NCI-H510A (cell line): ENCODE results near the gene DDB1.

Experiments
- DNase-seq: peaks from one replicate; lab custom pipeline; 2025; lab: John Stamatoyannopoulos, UW

Gene DDB1

GRCh38 chr11:61294717-61295595, 37.9 kb downstream of the DDB1 start, which contains the start of gene VWCE:
Gene VWCE (minus strand): TSS chr11:61295316. CDS start chr11:61295037, 279 bp downstream.
- DNase-seq: peak; percentile 68

DNA sequence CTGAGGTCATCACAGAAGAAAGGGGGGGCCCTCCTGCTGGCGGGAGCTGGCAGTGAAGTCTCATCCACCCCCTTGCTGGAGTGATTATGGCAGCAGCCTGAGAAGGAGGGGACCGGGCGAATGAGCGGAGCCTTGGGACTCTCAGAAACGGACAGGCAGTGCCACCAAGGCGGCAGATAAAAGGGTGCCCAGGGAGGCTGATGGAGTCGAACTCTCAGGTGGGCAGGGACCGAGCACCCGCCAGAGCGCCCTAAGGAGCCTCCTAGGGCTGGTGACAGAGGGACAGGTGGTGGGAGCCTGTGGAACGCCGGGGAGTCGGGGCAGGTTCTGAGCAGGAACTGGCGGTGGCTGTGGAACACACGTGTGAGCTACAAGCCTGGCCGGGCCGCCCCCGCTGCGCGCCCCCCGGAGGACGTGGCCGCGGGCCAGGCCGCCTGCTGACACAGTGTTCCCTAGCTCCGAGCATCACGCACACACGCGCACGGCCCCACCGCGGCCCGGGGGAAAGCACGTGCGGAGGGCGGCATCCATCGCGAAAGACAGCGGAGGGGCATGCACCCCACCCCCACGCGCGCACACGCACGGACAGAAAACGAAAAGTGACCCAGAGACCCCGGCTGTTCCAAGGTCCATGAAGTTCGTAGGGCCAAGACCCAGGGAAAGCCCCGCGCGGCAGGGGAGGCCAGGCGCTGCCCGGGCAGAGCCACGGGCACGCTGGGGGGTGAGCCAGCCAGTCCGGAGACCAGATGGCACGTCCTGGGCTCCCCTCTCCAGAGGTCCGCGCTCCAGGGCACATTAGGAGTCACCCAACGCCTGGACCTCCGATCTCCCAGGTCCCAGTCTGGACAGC, 38.8 kb downstream of the DDB1 start:
- DNase-seq: no peak

GRCh38 chr11:61292356-61292755, 40.5 kb downstream of the DDB1 start:
- no peak for DNase-seq

- no peak for DNase-seq
Measured at GRCh38 chr11:61290905-61291690, 41.8 kb downstream of the DDB1 start.

DNA sequence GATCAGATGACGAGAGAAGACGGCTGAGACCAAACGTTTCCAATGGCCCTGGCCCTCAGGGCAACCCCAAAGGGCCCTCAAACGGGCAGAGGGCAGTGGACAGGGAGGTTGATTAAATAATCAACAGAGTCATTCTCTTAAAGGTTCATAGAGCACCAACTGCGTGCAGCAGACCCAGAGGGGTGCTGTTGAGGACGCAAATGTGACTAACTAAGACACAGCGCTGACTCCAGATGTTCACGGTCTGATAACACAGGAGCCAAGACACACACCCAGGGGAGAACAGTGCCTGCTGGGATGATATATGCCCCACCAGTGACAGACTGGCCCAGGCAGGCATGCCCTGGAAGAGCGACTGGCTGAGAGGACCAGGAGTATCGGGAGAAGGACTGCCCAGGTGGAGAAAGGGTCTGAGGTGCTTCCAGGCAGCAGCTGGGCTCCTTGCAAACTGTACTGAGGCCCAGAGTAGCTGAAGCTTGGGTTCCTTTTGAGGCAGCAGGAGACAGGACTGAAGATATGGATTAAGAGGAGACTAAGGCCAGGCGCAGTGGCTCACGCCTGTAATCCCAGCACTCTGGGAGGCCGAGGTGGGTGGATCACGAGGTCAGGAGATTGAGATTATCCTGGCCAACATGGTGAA, 45.4 kb downstream of the DDB1 start:
- DNase-seq: no peak

GRCh38 chr11:61283613-61284012, 49.3 kb downstream of the DDB1 start:
- DNase-seq: no peak

DNA sequence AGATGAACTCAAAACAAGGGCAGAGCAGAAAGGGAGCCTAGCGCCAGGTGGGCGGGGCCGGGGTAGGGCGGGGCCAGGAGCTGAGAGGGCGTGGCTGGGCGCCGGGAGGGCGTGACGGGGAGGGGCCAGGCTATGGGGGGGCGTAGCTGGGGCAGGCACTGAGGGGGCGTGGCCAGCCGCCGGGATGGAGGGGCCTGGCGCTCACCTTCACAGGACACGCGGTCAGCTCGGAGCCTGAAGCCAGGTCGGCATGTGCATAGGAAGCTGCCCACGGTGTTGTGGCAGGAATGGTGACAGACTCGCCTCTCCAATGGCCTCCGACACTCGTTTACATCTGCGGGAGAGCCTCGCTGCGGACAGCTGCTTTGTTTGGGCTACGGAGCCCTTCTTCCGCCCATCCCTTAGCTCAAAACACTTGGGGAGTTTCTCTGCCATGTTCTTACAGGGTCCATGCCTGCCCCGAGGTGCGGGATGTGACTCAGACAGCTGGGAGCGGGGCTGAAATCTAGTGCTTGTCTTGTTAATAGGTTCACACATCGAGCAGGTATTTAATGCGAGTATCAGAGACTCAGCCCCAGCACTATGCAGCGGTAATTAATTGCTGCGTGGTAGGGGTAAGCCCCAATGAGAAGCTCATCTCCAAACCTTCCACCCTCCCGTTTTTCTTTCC, 51.2 kb downstream of the DDB1 start:
- DNase-seq: no peak

- no peak for DNase-seq
Measured at GRCh38 chr11:61280883-61281580, 51.9 kb downstream of the DDB1 start.

DNA sequence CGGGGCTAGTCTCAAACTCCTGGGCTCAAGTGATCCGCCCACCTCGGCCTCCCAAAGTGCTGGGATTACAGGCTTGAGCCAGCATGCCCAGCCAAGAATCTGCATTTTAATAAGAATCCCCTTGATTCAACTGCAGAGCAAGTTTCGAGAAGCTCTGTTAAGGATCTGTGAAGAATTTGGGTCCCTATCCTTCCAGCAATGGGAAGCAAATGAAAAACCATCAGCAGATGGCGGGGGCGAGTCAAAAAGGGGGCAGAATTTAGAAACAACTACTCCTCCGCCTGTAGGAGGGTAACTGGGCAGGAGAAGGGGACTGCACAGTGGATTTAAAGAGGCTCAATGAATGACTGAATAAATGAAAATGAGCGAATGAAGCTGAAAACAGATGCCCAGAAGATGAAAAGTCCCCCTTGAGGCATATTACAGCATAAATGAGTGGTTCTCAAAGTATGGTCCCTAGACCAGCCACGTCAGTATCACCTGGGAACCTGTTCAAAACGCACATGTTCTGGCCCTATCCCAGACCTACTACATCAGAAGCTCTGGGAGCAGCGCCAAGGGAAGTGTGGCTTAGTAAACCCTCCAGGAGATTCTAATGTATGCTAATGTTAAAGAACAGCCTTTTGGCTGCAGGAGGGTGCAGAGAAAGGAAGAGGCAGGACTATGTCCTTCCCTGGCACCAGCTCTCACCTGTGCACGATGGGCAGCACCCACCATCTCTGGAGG, 52.8 kb downstream of the DDB1 start:
- DNase-seq: no peak

- no peak for DNase-seq
Measured at GRCh38 chr11:61278001-61278470, 54.9 kb downstream of the DDB1 start.

GRCh38 chr11:61277186-61278000, 55.5 kb downstream of the DDB1 start:
- no peak for DNase-seq

GRCh38 chr11:61275191-61275590, 57.7 kb downstream of the DDB1 start:
- no peak for DNase-seq

DNA sequence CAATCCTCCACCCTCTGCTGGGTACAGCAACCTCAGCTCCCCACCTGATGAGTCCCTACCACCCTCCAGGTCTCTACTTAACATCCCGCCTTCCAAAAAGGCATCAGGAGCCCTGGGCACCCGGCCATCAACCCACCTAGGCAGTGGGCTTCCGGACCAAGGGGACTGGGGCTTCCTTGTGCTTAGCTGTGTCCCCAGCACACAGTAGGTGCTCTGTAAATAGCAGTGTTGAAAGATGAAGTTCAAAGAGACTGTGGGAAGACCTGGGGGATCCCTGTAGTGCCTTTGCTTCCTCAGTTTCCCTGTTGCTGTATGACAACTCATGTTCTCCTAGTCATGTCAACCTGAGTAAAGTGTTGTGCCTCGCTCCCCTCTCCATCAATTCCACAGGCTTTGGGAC, 58.8 kb downstream of the DDB1 start:
- no peak for DNase-seq

GRCh38 chr11:61273178-61274078, 59.5 kb downstream of the DDB1 start:
- DNase-seq: no peak

DNA sequence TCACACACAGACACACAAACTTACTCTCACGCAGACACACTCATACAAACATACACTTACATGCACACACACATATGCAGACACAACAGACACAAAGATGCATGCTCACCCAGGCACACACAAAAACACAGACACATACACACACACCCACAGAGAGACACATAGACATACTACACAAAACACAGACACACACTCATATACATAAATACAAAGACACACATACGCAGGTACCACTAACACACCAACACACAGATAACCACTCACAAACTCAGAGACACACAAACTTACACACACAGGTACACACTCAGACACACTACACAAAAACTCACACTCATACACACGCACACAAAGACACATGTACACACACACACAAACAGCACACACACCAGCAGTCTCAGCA, 60.2 kb downstream of the DDB1 start:
- no peak for DNase-seq

- no peak for DNase-seq
Measured at GRCh38 chr11:61270354-61271076, 62.4 kb downstream of the DDB1 start.
